PC-9 (cell line): ENCODE measurements around the gene NELFCD. TPM values are rescaled to one million over a fixed set of nuclear protein-coding genes. Genes with fewer than 3 reads are reported as not detected.

Experiments used
- BruUV-seq: library from RNA; stranded (reverse); fragments of 400-500 nt; replicated peaks from 2 replicates; lab custom pipeline; 2021; lab: Mats Ljungman, UMichigan
- CTCF ChIA-PET: fragments of 300-600 bp; sonication (Branson Sonifier 250); formaldehyde crosslinking; loops from one replicate; lab custom pipeline; 2022; ENCODE audit warnings: antibody characterized with exemption; lab: Charles Lee
- POLR2A ChIA-PET: fragments of 300-600 bp; sonication (Branson Sonifier 250); formaldehyde crosslinking; loops from one replicate; lab custom pipeline; 2022; ENCODE audit warnings: antibody characterized with exemption; ENCODE audit not compliant: unreplicated experiment; lab: Charles Lee
- DNase-seq, 2 experiments: peaks; one replicate each; pipeline versions ENCODE4 v3.0.0 to v3.0.0-alpha.2; 2015 to 2022; ENCODE audit warnings: mixed read lengths in 1 of 2
- H2AFZ ChIP-seq: fragments of 200-600 bp; sonication (generic); 2 replicates; pipeline ENCODE4 v1.8.1; 2017; ENCODE audit warnings: antibody characterized with exemption
- H3F3A ChIP-seq: fragments of 200-600 bp; sonication (generic); 2 replicates; pipeline ENCODE4 v1.8.1; 2017; ENCODE audit warnings: antibody characterized with exemption, mild to moderate bottlenecking, low read depth; ENCODE audit not compliant: insufficient read depth
- H3K27ac ChIP-seq: fragments of 200-600 bp; sonication (generic); 2 replicates; pipeline ENCODE4 v1.6.1; 2016; ENCODE audit warnings: mixed run types
- H3K27me3 ChIP-seq: fragments of 200-600 bp; sonication (generic); 2 replicates; pipeline ENCODE4 v1.6.1; 2016; ENCODE audit warnings: low read depth, mixed run types; ENCODE audit not compliant: insufficient read depth
- H3K36me3 ChIP-seq: fragments of 200-600 bp; sonication (generic); 2 replicates; pipeline ENCODE4 v1.6.1; 2016; ENCODE audit warnings: low read depth, mixed run types
- H3K4me1 ChIP-seq: fragments of 200-600 bp; sonication (generic); replicated peaks from 2 replicates; pipeline ENCODE4 v1.6.1; 2016; ENCODE audit warnings: mixed run types; ENCODE audit not compliant: insufficient read depth
- H3K4me2 ChIP-seq: fragments of 200-600 bp; sonication (generic); 2 replicates; pipeline ENCODE4 v1.6.1; 2017; ENCODE audit warnings: mixed run types
- H3K4me3 ChIP-seq: fragments of 200-600 bp; sonication (generic); 2 replicates; pipeline ENCODE4 v1.6.1; 2016; ENCODE audit warnings: mixed run types
- H3K79me2 ChIP-seq: fragments of 200-600 bp; sonication (generic); 2 replicates; pipeline ENCODE4 v1.6.1; 2017; ENCODE audit warnings: low read depth, mixed run types
- H3K9me2 ChIP-seq: fragments of 200-600 bp; sonication (generic); 2 replicates; pipeline ENCODE4 v1.8.1; 2017; ENCODE audit warnings: mild to moderate bottlenecking; ENCODE audit not compliant: insufficient read depth
- H3K9me3 ChIP-seq: fragments of 200-600 bp; sonication (generic); 2 replicates; pipeline ENCODE4 v1.8.1; 2016; ENCODE audit warnings: low read depth; ENCODE audit not compliant: insufficient read depth
- H4K20me1 ChIP-seq: fragments of 200-600 bp; sonication (generic); 2 replicates; pipeline ENCODE4 v1.8.1; 2017; ENCODE audit not compliant: insufficient read depth
- CTCF ChIP-seq: fragments of 200-600 bp; sonication (generic); conservative IDR thresholded peaks from 2 replicates; pipeline ENCODE4 v1.6.1; 2017; ENCODE audit warnings: mixed run types, antibody characterized with exemption, mild to moderate bottlenecking, moderate library complexity
- EZH2 ChIP-seq: fragments of 200-600 bp; sonication (generic); IDR thresholded peaks from 2 replicates; pipeline ENCODE4 v1.8.0; 2017; ENCODE audit warnings: antibody characterized with exemption, low read depth
- intact Hi-C: fragments of 100-400 bp; cut with micrococcal nuclease; formaldehyde crosslinking; loops from one replicate; pipeline ENCODE4 v1.10.0; 2022; ENCODE audit not compliant: unreplicated experiment
- total RNA-seq: library from RNA; stranded (reverse); gene quantifications from 2 replicates; pipeline ENCODE4 v1.2.3, GENCODE V29; 2021

Gene NELFCD
- total RNA-seq, 1 experiment from 2014 or later, result 130 TPM

GRCh38 chr20:58965270-58966064 is 15.6 kb upstream of the NELFCD start:
- CTCF ChIA-PET, result no interaction called here
- no peaks in the 10 kb centered on the region for H3K79me2 ChIP-seq
- H3F3A ChIP-seq, result no peaks in the 10 kb centered on the region
- no peaks in the 10 kb centered on the region for H3K9me2 ChIP-seq
- H4K20me1 ChIP-seq, result no peaks in the 10 kb centered on the region
- H2AFZ ChIP-seq, result no peak overlapping the region
- no peaks in the 10 kb centered on the region for H3K27me3 ChIP-seq
- H3K4me1 ChIP-seq, result no peaks in the 10 kb centered on the region
- no peak for DNase-seq
- POLR2A ChIA-PET, result no interaction called here
- intact Hi-C loops, result no loop called here
- no peaks in the 10 kb centered on the region for H3K36me3 ChIP-seq
- H3K9me3 ChIP-seq, result no peaks in the 10 kb centered on the region
- no peak overlapping the region for H3K4me2 ChIP-seq
- no peak for TF ChIP-seq CTCF
- TF ChIP-seq EZH2, result no peak
- no TSS peak for BruUV-seq
- H3K27ac ChIP-seq, result no peak overlapping the region
- no peak overlapping the region for H3K4me3 ChIP-seq

- ChIA-PET POLR2A (no interaction called here), CTCF (no interaction called here)
- intact Hi-C loops, result no loop called here
- DNase-seq, result no peak
- H3K9me3 ChIP-seq, result no peaks in the 10 kb centered on the region
- H2AFZ ChIP-seq, result no peak overlapping the region
- H3F3A ChIP-seq, result no peaks in the 10 kb centered on the region
- no peak overlapping the region for H3K4me3 ChIP-seq
- no peaks in the 10 kb centered on the region for H3K36me3 ChIP-seq
- H3K4me1 ChIP-seq, result no peaks in the 10 kb centered on the region
- TF ChIP-seq CTCF, result no peak
- no peak for TF ChIP-seq EZH2
- H3K79me2 ChIP-seq, result no peaks in the 10 kb centered on the region
- BruUV-seq, result no TSS peak
- no peaks in the 10 kb centered on the region for H4K20me1 ChIP-seq
- H3K27ac ChIP-seq, result no peak overlapping the region
- no peaks in the 10 kb centered on the region for H3K27me3 ChIP-seq
- no peak overlapping the region for H3K4me2 ChIP-seq
- no peaks in the 10 kb centered on the region for H3K9me2 ChIP-seq
Measured at GRCh38 chr20:58967652-58968429, 13.2 kb upstream of the NELFCD start.

- H3K9me3 ChIP-seq, result no peaks in the 10 kb centered on the region
- no peak overlapping the region for H2AFZ ChIP-seq
- H3K4me3 ChIP-seq, result no peak overlapping the region
- H3K4me1 ChIP-seq, result no peaks in the 10 kb centered on the region
- H3K27ac ChIP-seq, result no peak overlapping the region
- intact Hi-C loops, result no loop called here
- no peaks in the 10 kb centered on the region for H3F3A ChIP-seq
- H3K27me3 ChIP-seq, result no peaks in the 10 kb centered on the region
- BruUV-seq, result no TSS peak
- POLR2A ChIA-PET, result no interaction called here
- H4K20me1 ChIP-seq, result no peaks in the 10 kb centered on the region
- CTCF ChIA-PET, result no interaction called here
- TF ChIP-seq CTCF (no peak), EZH2 (no peak)
- no peak overlapping the region for H3K4me2 ChIP-seq
- H3K36me3 ChIP-seq, result no peaks in the 10 kb centered on the region
- H3K9me2 ChIP-seq, result no peaks in the 10 kb centered on the region
- H3K79me2 ChIP-seq, result no peaks in the 10 kb centered on the region
- no peak for DNase-seq
Measured at GRCh38 chr20:58969439-58969838, 11.6 kb upstream of the NELFCD start.
